KOPT-K1 (cell line): Measurements from ENCODE around the gene RFX3.

Experiments
- H3K27ac ChIP-seq: fragments of 200-600 bp; sonication (generic); 2 replicates; pipeline ENCODE4 v1.5.1; 2016; ENCODE audit warnings: antibody characterized with exemption, mild to moderate bottlenecking, low read depth, low read length; ENCODE audit not compliant: poor library complexity, severe bottlenecking
- H3K36me3 ChIP-seq: fragments of 200-600 bp; sonication (generic); 2 replicates; pipeline ENCODE4 v1.5.1; 2017; ENCODE audit warnings: antibody characterized with exemption, mild to moderate bottlenecking, low read length, moderate library complexity; ENCODE audit not compliant: insufficient read depth
- H3K9me3 ChIP-seq: fragments of 200-600 bp; sonication (generic); 2 replicates; pipeline ENCODE4 v1.5.1; 2017; ENCODE audit warnings: antibody characterized with exemption, low read length, mild to moderate bottlenecking; ENCODE audit not compliant: insufficient read depth, poor library complexity, severe bottlenecking

The RFX3 gene

GRCh38 chr9:3244963-3245653 is 280.7 kb downstream of the RFX3 start:
- Histone ChIP-seq H3K9me3 (no peaks in the 10 kb centered on the region), H3K27ac (no peak overlapping the region), H3K36me3 (no peaks in the 10 kb centered on the region; the same call in 1 of the 2 replicates)

- Histone ChIP-seq H3K36me3 (no peaks in the 10 kb centered on the region), H3K27ac (no peak overlapping the region), H3K9me3 (no peaks in the 10 kb centered on the region)
Observed at GRCh38 chr9:3243683-3244082, 282.1 kb downstream of the RFX3 start.

GRCh38 chr9:3241290-3241689 is 284.5 kb downstream of the RFX3 start:
- H3K36me3 ChIP-seq: no peaks in the 10 kb centered on the region
- no peaks in the 10 kb centered on the region for H3K9me3 ChIP-seq
- no peak overlapping the region for H3K27ac ChIP-seq

GRCh38 chr9:3240656-3241268 is 285.0 kb downstream of the RFX3 start:
- no peaks in the 10 kb centered on the region for H3K36me3 ChIP-seq
- no peak overlapping the region for H3K27ac ChIP-seq
- no peaks in the 10 kb centered on the region for H3K9me3 ChIP-seq

GRCh38 chr9:3239240-3239639 is 286.6 kb downstream of the RFX3 start:
- H3K27ac ChIP-seq: no peak overlapping the region
- H3K36me3 ChIP-seq: no peaks in the 10 kb centered on the region
- no peaks in the 10 kb centered on the region for H3K9me3 ChIP-seq

- Histone ChIP-seq H3K9me3 (no peaks in the 10 kb centered on the region), H3K36me3 (no peaks in the 10 kb centered on the region), H3K27ac (no peak overlapping the region)
Observed at GRCh38 chr9:3238236-3238635, 287.6 kb downstream of the RFX3 start.

- H3K36me3 ChIP-seq: no peaks in the 10 kb centered on the region
- H3K9me3 ChIP-seq: no peaks in the 10 kb centered on the region
- no peak overlapping the region for H3K27ac ChIP-seq
Observed at GRCh38 chr9:3237121-3237520, 288.7 kb downstream of the RFX3 start.

GRCh38 chr9:3235497-3235896 is 290.3 kb downstream of the RFX3 start:
- no peak overlapping the region for H3K27ac ChIP-seq
- H3K9me3 ChIP-seq: no peaks in the 10 kb centered on the region
- no peaks in the 10 kb centered on the region for H3K36me3 ChIP-seq

- H3K36me3 ChIP-seq: no peaks in the 10 kb centered on the region
- H3K27ac ChIP-seq: no peak overlapping the region
- H3K9me3 ChIP-seq: no peaks in the 10 kb centered on the region
Observed at GRCh38 chr9:3224931-3225330, 300.9 kb downstream of the RFX3 start.

- Histone ChIP-seq H3K36me3 (no peaks in the 10 kb centered on the region), H3K9me3 (no peaks in the 10 kb centered on the region), H3K27ac (no peak overlapping the region)
Observed at GRCh38 chr9:3215658-3216057, 310.1 kb downstream of the RFX3 start.

GRCh38 chr9:3214741-3215140 is 311.1 kb downstream of the RFX3 start:
- no peaks in the 10 kb centered on the region for H3K9me3 ChIP-seq
- no peaks in the 10 kb centered on the region for H3K36me3 ChIP-seq
- no peak overlapping the region for H3K27ac ChIP-seq

- Histone ChIP-seq H3K36me3 (no peaks in the 10 kb centered on the region), H3K27ac (no peak overlapping the region), H3K9me3 (no peaks in the 10 kb centered on the region)
Observed at GRCh38 chr9:3205421-3206095, 320.2 kb downstream of the RFX3 start.

GRCh38 chr9:3200331-3200774 is 325.4 kb downstream of the RFX3 start:
- Histone ChIP-seq H3K36me3 (no peaks in the 10 kb centered on the region), H3K9me3 (no peaks in the 10 kb centered on the region), H3K27ac (no peak overlapping the region)

- H3K9me3 ChIP-seq: no peaks in the 10 kb centered on the region
- H3K36me3 ChIP-seq: no peaks in the 10 kb centered on the region
- H3K27ac ChIP-seq: no peak overlapping the region
Observed at GRCh38 chr9:3193791-3194190, 332.0 kb downstream of the RFX3 start.

- no peaks in the 10 kb centered on the region for H3K9me3 ChIP-seq
- H3K36me3 ChIP-seq: no peaks in the 10 kb centered on the region
- no peak overlapping the region for H3K27ac ChIP-seq
Observed at GRCh38 chr9:3191715-3192114, 334.1 kb downstream of the RFX3 start.
